ENCODE measurements around the gene ZNF132. TPM values are rescaled to one million over a fixed set of nuclear protein-coding genes. Genes with fewer than 3 reads are reported as not detected.

Gene ZNF132
- total and polyA plus RNA-seq, 9 of the 15 experiments (the other 6 are each of a cell fraction or from before 2014, with no cell fraction given) = 0.03 to 0.42 (median 0.10) TPM; not detected in 5

GRCh38 chr19:58386576-58387337 is 53.2 kb downstream of the ZNF132 start, which contains the start of gene RPS5 (continued):
- TF ChIP-seq ZC3H4 (CRISPR knock-in tag; IDR thresholded peaks at IDR 0.05; ENCODE audit: borderline replicate concordance) = no peak; the same call in 1 of the 2 replicates
- no peak for TF ChIP-seq HDAC3 (IDR thresholded peaks at IDR 0.05; ENCODE audit: borderline replicate concordance, partially characterized antibody)
- TF ChIP-seq NFATC3 (IDR thresholded peaks at IDR 0.05) = no peak
- peak; percentile 60; the same call in 1 of the 2 replicates for TF ChIP-seq CBX1 (IDR thresholded peaks at IDR 0.05; ENCODE audit: low read depth)
- peak; percentile 94 for TF ChIP-seq ZNF395 (CRISPR knock-in tag; IDR thresholded peaks at IDR 0.05)
- TF ChIP-seq, protein P1, sequence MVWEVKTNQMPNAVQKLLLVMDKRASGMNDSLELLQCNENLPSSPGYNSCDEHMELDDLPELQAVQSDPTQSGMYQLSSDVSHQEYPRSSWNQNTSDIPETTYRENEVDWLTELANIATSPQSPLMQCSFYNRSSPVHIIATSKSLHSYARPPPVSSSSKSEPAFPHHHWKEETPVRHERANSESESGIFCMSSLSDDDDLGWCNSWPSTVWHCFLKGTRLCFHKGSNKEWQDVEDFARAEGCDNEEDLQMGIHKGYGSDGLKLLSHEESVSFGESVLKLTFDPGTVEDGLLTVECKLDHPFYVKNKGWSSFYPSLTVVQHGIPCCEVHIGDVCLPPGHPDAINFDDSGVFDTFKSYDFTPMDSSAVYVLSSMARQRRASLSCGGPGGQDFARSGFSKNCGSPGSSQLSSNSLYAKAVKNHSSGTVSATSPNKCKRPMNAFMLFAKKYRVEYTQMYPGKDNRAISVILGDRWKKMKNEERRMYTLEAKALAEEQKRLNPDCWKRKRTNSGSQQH (CRISPR knock-in tag; IDR thresholded peaks at IDR 0.05) = no peak
- no peak for TF ChIP-seq PPARD (CRISPR knock-in tag; IDR thresholded peaks at IDR 0.05)
- TF ChIP-seq NR1H2 (CRISPR knock-in tag; IDR thresholded peaks at IDR 0.05) = 0 out of 2 replicates have a peak, but pooled peaks have one; percentile 50
- TF ChIP-seq, protein P2, sequence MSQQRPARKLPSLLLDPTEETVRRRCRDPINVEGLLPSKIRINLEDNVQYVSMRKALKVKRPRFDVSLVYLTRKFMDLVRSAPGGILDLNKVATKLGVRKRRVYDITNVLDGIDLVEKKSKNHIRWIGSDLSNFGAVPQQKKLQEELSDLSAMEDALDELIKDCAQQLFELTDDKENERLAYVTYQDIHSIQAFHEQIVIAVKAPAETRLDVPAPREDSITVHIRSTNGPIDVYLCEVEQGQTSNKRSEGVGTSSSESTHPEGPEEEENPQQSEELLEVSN (IDR thresholded peaks at IDR 0.05; ENCODE audit: borderline replicate concordance in 1 of 2, extremely low read depth in 1 of 2, insufficient read depth in 1 of 2, insufficient read length in 1 of 2, low read depth in 1 of 2, low read length in 1 of 2, poor library complexity in 1 of 2, severe bottlenecking in 1 of 2) = peak; percentile 84 to 85
- no peak for TF ChIP-seq ZFP36 (IDR thresholded peaks at IDR 0.05; ENCODE audit: low read depth, low read length, partially characterized antibody)
- TF ChIP-seq SRSF1 (IDR thresholded peaks at IDR 0.05; ENCODE audit: low read depth, low read length) = no peak
- TF ChIP-seq RBFOX2 (IDR thresholded peaks at IDR 0.05; ENCODE audit: low read depth, low read length) = peak; percentile 96
- TF ChIP-seq, protein P3, sequence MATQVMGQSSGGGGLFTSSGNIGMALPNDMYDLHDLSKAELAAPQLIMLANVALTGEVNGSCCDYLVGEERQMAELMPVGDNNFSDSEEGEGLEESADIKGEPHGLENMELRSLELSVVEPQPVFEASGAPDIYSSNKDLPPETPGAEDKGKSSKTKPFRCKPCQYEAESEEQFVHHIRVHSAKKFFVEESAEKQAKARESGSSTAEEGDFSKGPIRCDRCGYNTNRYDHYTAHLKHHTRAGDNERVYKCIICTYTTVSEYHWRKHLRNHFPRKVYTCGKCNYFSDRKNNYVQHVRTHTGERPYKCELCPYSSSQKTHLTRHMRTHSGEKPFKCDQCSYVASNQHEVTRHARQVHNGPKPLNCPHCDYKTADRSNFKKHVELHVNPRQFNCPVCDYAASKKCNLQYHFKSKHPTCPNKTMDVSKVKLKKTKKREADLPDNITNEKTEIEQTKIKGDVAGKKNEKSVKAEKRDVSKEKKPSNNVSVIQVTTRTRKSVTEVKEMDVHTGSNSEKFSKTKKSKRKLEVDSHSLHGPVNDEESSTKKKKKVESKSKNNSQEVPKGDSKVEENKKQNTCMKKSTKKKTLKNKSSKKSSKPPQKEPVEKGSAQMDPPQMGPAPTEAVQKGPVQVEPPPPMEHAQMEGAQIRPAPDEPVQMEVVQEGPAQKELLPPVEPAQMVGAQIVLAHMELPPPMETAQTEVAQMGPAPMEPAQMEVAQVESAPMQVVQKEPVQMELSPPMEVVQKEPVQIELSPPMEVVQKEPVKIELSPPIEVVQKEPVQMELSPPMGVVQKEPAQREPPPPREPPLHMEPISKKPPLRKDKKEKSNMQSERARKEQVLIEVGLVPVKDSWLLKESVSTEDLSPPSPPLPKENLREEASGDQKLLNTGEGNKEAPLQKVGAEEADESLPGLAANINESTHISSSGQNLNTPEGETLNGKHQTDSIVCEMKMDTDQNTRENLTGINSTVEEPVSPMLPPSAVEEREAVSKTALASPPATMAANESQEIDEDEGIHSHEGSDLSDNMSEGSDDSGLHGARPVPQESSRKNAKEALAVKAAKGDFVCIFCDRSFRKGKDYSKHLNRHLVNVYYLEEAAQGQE (IDR thresholded peaks at IDR 0.05; ENCODE audit: borderline replicate concordance) = no peak; the same call in 1 of the 2 replicates
- TF ChIP-seq, protein P3 (CRISPR knock-in tag; IDR thresholded peaks at IDR 0.05; ENCODE audit: low read depth) = no peak

Measured in K562 (cell line).